ENCODE data around the gene L3MBTL2. TPM values are rescaled to one million over a fixed set of nuclear protein-coding genes. Genes with fewer than 3 reads are reported as not detected.
"Not testable (repeated sequence)": the region's sequence is repeated elsewhere in the genome, so short reads cannot be mapped to it uniquely, and the experiment has no call there.

The L3MBTL2 gene
- 14.5 and 17.7 TPM in 2 replicates for total RNA-seq
- 15.1 TPM for polyA plus RNA-seq (2012)

GRCh38 chr22:41204992-41205900, at the start of gene L3MBTL2:
TSS of gene L3MBTL2 (plus strand) at chr22:41205312. CDS start at chr22:41205363, 51 bp downstream.
- DNase-seq (ENCODE audit: low read depth): peak; percentile 97

GRCh38 chr22:41157083-41157482, 48.0 kb upstream of the L3MBTL2 start:
- no peak for DNase-seq (ENCODE audit: low read depth)

GRCh38 chr22:41169157-41169556, 36.0 kb upstream of the L3MBTL2 start:
- no peak for DNase-seq (ENCODE audit: low read depth)

GRCh38 chr22:41171996-41172395, 33.1 kb upstream of the L3MBTL2 start:
- peak; percentile 6 for DNase-seq (ENCODE audit: low read depth)

- no peak for DNase-seq (ENCODE audit: low read depth)
Observed at GRCh38 chr22:41175546-41175945, 29.6 kb upstream of the L3MBTL2 start.

- peak; percentile 13 for DNase-seq (ENCODE audit: low read depth)
Observed at GRCh38 chr22:41177040-41177621, 28.0 kb upstream of the L3MBTL2 start.

- peak; percentile 62 for DNase-seq (ENCODE audit: low read depth)
Observed at GRCh38 chr22:41177622-41178424, 27.3 kb upstream of the L3MBTL2 start.

- peak; percentile 17 for DNase-seq (ENCODE audit: low read depth)
Observed at GRCh38 chr22:41178425-41178975, 26.6 kb upstream of the L3MBTL2 start.

- not testable (repeated sequence) for DNase-seq (ENCODE audit: low read depth)
Observed at GRCh38 chr22:41180362-41180761, 24.8 kb upstream of the L3MBTL2 start.

- DNase-seq (ENCODE audit: low read depth): no peak
Observed at GRCh38 chr22:41180926-41181325, 24.2 kb upstream of the L3MBTL2 start.

- peak; percentile 5 for DNase-seq (ENCODE audit: low read depth)
Observed at GRCh38 chr22:41181349-41182241, 23.5 kb upstream of the L3MBTL2 start.

GRCh38 chr22:41184679-41185078, 20.4 kb upstream of the L3MBTL2 start:
- DNase-seq (ENCODE audit: low read depth): peak; percentile 2

- no peak for DNase-seq (ENCODE audit: low read depth)
Observed at GRCh38 chr22:41191467-41191866, 13.6 kb upstream of the L3MBTL2 start.

GRCh38 chr22:41193829-41194228, 11.3 kb upstream of the L3MBTL2 start:
- no peak for DNase-seq (ENCODE audit: low read depth)

- peak; percentile 75 for DNase-seq (ENCODE audit: low read depth)
Observed at GRCh38 chr22:41197038-41197972, 7.8 kb upstream of the L3MBTL2 start.

GRCh38 chr22:41198027-41198580, 7.0 kb upstream of the L3MBTL2 start:
- DNase-seq (ENCODE audit: low read depth): peak; percentile 30

- DNase-seq (ENCODE audit: low read depth): no peak
Observed at GRCh38 chr22:41201141-41201540, 4.0 kb upstream of the L3MBTL2 start.

- DNase-seq (ENCODE audit: low read depth): no peak
Observed at GRCh38 chr22:41203118-41203517, 2.0 kb upstream of the L3MBTL2 start.

- no peak for DNase-seq (ENCODE audit: low read depth)
Observed at GRCh38 chr22:41204066-41204465, 1.0 kb upstream of the L3MBTL2 start.

All from myocyte (in vitro differentiated cells).